ENCODE measurements around the gene ZPLD1. TPM values are rescaled to one million over a fixed set of nuclear protein-coding genes. Genes with fewer than 3 reads are reported as not detected.

ZPLD1 gene
- total RNA-seq, 1 donor from 2014 or later: not detected

DNA sequence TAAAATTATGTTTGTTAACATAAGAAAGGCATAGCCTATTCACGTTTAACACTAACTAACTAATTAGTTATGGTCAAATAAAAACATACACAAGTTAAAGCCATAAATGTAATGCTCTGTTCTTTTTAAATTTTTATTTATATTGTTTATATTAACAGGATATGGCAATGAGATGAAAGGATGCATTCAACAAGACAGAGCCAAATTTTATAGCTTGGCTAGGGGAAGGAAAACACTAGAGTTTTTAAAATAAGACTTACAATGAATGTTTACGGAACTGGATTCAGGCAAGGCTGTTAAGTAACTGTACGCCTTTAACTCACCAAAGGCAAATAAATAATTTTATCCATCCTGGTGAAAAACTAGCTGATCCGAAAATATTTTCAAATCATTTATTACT, 86.4 kb downstream of the ZPLD1 start:
- Histone ChIP-seq H3K9me3 (no peaks in the 10 kb centered on the region), H3K27ac (no peak overlapping the region), H3K4me1 (no peaks in the 10 kb centered on the region), H3K36me3 (no peaks in the 10 kb centered on the region), H3K27me3 (ENCODE audit: low read depth) (no peaks in the 10 kb centered on the region), H3K4me3 (no peak overlapping the region)
- no peak for ATAC-seq
- TF ChIP-seq, protein P1, sequence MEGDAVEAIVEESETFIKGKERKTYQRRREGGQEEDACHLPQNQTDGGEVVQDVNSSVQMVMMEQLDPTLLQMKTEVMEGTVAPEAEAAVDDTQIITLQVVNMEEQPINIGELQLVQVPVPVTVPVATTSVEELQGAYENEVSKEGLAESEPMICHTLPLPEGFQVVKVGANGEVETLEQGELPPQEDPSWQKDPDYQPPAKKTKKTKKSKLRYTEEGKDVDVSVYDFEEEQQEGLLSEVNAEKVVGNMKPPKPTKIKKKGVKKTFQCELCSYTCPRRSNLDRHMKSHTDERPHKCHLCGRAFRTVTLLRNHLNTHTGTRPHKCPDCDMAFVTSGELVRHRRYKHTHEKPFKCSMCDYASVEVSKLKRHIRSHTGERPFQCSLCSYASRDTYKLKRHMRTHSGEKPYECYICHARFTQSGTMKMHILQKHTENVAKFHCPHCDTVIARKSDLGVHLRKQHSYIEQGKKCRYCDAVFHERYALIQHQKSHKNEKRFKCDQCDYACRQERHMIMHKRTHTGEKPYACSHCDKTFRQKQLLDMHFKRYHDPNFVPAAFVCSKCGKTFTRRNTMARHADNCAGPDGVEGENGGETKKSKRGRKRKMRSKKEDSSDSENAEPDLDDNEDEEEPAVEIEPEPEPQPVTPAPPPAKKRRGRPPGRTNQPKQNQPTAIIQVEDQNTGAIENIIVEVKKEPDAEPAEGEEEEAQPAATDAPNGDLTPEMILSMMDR (IDR thresholded peaks at IDR 0.05): no peak
- intact Hi-C loops (cut with DNase I): no loop called here
- no peak for DNase-seq

DNA sequence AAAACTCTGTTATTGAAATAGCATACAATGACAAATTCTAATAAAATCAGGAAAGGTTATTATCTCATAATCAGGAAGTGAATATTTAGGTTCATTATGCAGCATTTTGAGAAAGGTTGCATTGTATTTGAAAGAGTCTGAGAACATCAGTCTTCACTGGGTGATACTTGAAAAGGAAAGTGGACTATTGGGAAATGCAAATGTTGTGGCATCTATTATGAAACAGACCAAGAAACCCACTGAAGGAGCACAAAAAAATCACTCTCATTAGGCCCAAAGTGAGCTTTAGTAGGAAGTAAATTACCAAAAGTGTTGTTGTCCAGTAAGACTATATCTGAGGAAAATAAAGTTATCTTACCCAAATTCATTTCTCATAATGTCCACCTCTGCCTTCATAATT, 90.8 kb downstream of the ZPLD1 start:
- Histone ChIP-seq H3K36me3 (no peaks in the 10 kb centered on the region), H3K4me3 (no peak overlapping the region), H3K27me3 (ENCODE audit: low read depth) (no peaks in the 10 kb centered on the region), H3K27ac (no peak overlapping the region), H3K9me3 (no peaks in the 10 kb centered on the region), H3K4me1 (no peaks in the 10 kb centered on the region)
- DNase-seq (no peak), ATAC-seq (no peak)
- intact Hi-C loops (cut with DNase I): no loop called here
- TF ChIP-seq, protein P1 (IDR thresholded peaks at IDR 0.05): no peak

DNA sequence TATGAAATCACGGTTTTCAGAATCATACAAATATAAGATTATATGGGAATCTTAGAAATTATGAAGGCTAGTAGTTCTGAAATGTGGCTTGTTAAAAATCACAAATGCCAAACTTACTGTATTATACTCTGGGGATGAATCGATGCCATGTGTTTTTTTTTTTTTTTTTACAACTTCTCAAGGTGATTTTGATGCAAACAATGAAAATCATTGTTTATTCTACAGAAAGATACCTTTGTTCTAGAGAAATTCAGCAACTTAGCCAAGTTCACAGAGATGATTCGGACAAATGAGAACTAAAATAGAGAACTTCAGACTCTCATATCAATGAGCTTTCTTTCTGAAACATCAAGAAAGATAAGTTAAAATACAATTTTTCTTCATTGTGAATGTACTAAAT, 92.0 kb downstream of the ZPLD1 start:
- H3K27me3 ChIP-seq (ENCODE audit: low read depth): no peaks in the 10 kb centered on the region
- no peaks in the 10 kb centered on the region for H3K36me3 ChIP-seq
- no peaks in the 10 kb centered on the region for H3K9me3 ChIP-seq
- intact Hi-C loops (cut with DNase I): no loop called here
- DNase-seq (no peak), ATAC-seq (no peak)
- H3K27ac ChIP-seq: no peak overlapping the region
- TF ChIP-seq, protein P1 (IDR thresholded peaks at IDR 0.05): no peak
- no peaks in the 10 kb centered on the region for H3K4me1 ChIP-seq
- no peak overlapping the region for H3K4me3 ChIP-seq

DNA sequence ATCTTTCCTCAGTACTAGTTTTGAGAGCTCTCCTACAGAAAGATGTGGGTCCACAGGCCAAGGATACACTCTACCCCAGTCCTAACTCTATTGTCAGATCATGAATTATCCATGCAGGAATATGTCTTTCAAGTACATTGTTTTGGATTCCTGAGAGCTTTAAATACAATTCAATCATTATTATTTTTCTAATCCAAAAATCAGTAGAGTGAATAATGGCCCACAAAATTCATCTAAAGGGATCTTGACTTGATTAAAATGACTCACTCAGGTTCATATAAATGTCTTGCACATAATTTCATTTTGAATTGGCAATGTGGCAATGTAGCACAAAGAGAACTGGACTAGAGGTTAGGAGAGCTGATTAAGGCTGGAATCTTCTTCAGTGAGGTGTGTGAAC, 93.9 kb downstream of the ZPLD1 start:
- Histone ChIP-seq H3K36me3 (no peaks in the 10 kb centered on the region), H3K9me3 (no peaks in the 10 kb centered on the region), H3K4me1 (no peaks in the 10 kb centered on the region), H3K27ac (no peak overlapping the region), H3K4me3 (no peak overlapping the region), H3K27me3 (ENCODE audit: low read depth) (no peaks in the 10 kb centered on the region)
- intact Hi-C loops (cut with DNase I): no loop called here
- TF ChIP-seq, protein P1 (IDR thresholded peaks at IDR 0.05): no peak
- ATAC-seq (no peak), DNase-seq (no peak)
